Fibroblast of villous mesenchyme (primary cell): ENCODE measurements around the gene SLC22A2. TPM values are rescaled to one million over a fixed set of nuclear protein-coding genes. Genes with fewer than 3 reads are reported as not detected.

Source experiments
- DNase-seq: peaks from one replicate; pipeline ENCODE4 v3.0.0-alpha.2; 2010; ENCODE audit warnings: low read depth
- H3K4me3 ChIP-seq: 2 replicates; pipeline ENCODE4 v1.5.1; 2011; ENCODE audit warnings: low read depth, mild to moderate bottlenecking, low read length
- total RNA-seq: library from RNA; depleted of rRNA; stranded (reverse); fragments of >200 nt; gene quantifications from 2 replicates; pipeline ENCODE4 v1.2.3, GENCODE V29; 2012
- TF ChIP-seq, protein P1 (sequence below): IDR thresholded peaks from 2 replicates; pipeline ENCODE4 v1.5.1; 2012; ENCODE audit warnings: low read depth, mild to moderate bottlenecking, low read length; ENCODE audit not compliant: insufficient read depth

Gene SLC22A2
- total RNA-seq, 1 donor: under 0.01 TPM

DNA sequence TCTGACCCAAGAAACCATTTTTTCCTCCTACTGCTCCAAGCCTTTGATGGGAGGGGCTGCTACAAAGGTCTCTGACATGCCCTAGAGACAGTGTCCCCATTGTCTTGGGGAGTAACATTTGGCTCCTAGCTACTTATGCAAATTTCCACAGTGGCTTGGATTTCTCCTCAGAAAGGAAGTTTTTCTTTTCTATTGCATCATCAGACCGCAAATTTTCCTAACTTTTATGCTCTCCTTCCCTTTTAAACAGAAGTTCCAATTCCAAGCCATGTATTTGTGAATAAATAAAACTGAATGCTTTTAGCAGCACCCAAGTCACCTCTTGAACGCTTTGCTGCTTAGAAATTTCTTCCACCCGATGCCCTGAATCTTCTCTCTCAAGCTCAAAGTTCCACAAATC lies 51.0 kb downstream of the SLC22A2 start:
- TF ChIP-seq, protein P1, sequence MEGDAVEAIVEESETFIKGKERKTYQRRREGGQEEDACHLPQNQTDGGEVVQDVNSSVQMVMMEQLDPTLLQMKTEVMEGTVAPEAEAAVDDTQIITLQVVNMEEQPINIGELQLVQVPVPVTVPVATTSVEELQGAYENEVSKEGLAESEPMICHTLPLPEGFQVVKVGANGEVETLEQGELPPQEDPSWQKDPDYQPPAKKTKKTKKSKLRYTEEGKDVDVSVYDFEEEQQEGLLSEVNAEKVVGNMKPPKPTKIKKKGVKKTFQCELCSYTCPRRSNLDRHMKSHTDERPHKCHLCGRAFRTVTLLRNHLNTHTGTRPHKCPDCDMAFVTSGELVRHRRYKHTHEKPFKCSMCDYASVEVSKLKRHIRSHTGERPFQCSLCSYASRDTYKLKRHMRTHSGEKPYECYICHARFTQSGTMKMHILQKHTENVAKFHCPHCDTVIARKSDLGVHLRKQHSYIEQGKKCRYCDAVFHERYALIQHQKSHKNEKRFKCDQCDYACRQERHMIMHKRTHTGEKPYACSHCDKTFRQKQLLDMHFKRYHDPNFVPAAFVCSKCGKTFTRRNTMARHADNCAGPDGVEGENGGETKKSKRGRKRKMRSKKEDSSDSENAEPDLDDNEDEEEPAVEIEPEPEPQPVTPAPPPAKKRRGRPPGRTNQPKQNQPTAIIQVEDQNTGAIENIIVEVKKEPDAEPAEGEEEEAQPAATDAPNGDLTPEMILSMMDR: no peak
- no peak for DNase-seq
- no peak overlapping the region for H3K4me3 ChIP-seq

- TF ChIP-seq, protein P1: no peak
- H3K4me3 ChIP-seq: no peak overlapping the region
- no peak for DNase-seq
Measured at GRCh38 chr6:160204710-160205109, 53.9 kb downstream of the SLC22A2 start.

GRCh38 chr6:160203953-160204352 lies 54.7 kb downstream of the SLC22A2 start:
- H3K4me3 ChIP-seq: no peak overlapping the region
- DNase-seq: no peak
- TF ChIP-seq, protein P1: no peak

DNA sequence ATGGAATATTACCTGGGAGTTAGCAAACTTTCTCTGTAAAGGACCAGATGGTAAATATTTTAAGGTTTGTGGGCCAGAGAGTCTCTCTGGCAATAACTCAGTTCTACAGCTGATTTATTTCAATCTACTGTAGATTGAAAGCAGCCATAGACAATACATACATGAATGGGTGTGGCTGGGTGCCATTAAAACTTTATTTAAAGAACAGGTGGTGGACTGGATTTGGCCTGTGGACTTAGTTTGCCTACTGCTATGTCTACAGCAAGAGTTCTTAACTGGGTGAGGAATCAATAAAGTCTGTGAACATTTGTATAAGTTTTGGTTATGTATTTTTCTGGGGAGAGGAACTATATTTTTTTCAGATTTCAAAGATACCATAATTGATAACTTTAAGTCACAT lies 55.1 kb downstream of the SLC22A2 start:
- no peak for DNase-seq
- H3K4me3 ChIP-seq: no peak overlapping the region
- TF ChIP-seq, protein P1: no peak

- H3K4me3 ChIP-seq: no peak overlapping the region
- TF ChIP-seq, protein P1: no peak
- no peak for DNase-seq
Measured at GRCh38 chr6:160203076-160203475, 55.5 kb downstream of the SLC22A2 start.

DNA sequence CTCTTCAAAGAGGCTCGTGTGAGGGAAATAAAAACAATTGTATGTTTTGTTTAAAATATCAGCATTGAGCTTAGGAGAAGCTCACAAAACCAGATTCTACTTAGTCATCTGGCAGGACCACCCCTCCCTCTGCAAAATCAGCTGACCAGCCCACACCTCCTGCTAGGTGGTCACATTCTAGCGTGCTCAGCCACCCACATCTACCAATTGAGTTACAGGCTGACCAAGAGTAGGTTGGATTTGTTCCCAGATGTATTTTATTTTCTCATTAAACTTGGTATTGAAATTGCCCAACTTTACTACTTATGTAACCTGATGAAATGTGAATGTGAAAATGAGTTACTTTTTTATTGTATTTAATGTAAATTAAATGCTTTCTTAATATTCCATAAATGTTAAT lies 56.2 kb downstream of the SLC22A2 start:
- TF ChIP-seq, protein P1: no peak
- no peak for DNase-seq
- H3K4me3 ChIP-seq: no peak overlapping the region

DNA sequence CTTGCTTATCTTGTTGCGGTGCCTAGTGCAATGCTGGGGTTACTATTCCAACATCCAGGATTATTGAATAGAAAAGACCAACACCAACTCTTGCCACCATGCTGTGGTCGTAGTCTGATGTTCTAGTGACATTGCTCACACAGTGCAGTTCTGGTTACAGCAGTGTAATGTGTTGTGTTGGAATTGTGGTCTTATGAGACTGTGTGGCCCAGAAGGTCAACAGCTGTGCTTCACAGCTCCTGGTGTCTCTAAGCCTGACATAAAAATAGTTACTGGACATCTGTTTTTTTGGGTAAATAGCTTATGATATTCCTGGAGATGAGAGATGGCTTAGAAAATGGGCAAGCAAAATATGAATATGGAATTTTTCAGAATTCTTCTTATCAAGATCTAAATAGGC lies 57.6 kb downstream of the SLC22A2 start:
- DNase-seq: no peak
- TF ChIP-seq, protein P1: no peak
- H3K4me3 ChIP-seq: no peak overlapping the region
